Astrocyte of the cerebellum (primary cell): ENCODE results near the gene ADIPOR2.

Experiments used
- DNase-seq: peaks from one replicate; pipeline ENCODE4 v3.0.0-alpha.2; 2011; ENCODE audit warnings: low read depth
- H3K4me3 ChIP-seq: 2 replicates; pipeline ENCODE4 v1.5.1; 2011; ENCODE audit warnings: mild to moderate bottlenecking, low read depth, low read length, moderate library complexity
- in situ Hi-C: cut with HindIII; loops from 2 replicates; pipeline ENCODE4 v1.10.0; 2017; ENCODE audit warnings: low sequenced_read_pairs
- TF ChIP-seq, protein P1 (sequence below): IDR thresholded peaks from 2 replicates; pipeline ENCODE4 v1.5.1; 2012; ENCODE audit warnings: low read length, low read depth, moderate library complexity, mild to moderate bottlenecking; ENCODE audit errors: missing control alignments

ADIPOR2 gene

DNA sequence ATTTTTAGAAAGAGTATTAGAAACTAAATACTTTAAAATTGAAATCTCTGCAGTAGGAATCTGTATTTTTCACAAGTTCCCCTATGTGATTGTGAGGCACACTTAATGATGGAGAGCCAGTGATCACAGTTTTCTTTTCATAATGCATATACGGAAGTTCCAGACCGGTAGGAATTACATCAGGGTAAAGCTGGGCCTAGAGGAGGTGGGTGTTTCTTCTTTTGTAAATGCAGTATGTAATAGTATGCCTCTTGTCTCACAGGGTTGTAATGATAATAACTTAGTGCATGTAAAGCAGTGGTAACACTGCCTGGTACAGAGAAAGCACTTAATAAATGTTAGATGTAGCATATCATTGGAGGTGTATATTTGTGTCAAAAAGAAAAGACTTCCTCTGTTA is 72.3 kb downstream of the ADIPOR2 start:
- H3K4me3 ChIP-seq = no peak overlapping the region
- no peak for DNase-seq
- in situ Hi-C loops = no loop called here
- TF ChIP-seq, protein P1, sequence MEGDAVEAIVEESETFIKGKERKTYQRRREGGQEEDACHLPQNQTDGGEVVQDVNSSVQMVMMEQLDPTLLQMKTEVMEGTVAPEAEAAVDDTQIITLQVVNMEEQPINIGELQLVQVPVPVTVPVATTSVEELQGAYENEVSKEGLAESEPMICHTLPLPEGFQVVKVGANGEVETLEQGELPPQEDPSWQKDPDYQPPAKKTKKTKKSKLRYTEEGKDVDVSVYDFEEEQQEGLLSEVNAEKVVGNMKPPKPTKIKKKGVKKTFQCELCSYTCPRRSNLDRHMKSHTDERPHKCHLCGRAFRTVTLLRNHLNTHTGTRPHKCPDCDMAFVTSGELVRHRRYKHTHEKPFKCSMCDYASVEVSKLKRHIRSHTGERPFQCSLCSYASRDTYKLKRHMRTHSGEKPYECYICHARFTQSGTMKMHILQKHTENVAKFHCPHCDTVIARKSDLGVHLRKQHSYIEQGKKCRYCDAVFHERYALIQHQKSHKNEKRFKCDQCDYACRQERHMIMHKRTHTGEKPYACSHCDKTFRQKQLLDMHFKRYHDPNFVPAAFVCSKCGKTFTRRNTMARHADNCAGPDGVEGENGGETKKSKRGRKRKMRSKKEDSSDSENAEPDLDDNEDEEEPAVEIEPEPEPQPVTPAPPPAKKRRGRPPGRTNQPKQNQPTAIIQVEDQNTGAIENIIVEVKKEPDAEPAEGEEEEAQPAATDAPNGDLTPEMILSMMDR = no peak

DNA sequence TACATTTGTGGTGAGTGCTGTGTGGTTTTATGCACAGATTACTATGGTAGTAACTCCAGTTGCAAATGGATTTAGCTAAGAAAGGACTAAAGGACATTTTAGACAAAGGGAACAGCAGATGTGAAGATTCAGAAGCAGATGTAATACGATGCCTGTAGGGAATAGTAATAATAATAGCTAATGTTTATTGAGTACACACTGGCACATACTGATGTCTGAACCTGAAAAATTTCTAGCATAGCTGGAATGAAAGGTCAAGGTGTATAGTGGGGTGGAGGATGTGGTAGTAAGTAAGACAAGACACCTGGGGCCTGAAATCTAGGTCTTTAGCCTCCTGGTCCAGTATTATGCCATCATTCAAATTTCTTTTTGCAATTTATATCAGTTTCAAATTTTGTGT is 75.2 kb downstream of the ADIPOR2 start:
- in situ Hi-C loops = no loop called here
- TF ChIP-seq, protein P1 = no peak
- no peak for DNase-seq

DNA sequence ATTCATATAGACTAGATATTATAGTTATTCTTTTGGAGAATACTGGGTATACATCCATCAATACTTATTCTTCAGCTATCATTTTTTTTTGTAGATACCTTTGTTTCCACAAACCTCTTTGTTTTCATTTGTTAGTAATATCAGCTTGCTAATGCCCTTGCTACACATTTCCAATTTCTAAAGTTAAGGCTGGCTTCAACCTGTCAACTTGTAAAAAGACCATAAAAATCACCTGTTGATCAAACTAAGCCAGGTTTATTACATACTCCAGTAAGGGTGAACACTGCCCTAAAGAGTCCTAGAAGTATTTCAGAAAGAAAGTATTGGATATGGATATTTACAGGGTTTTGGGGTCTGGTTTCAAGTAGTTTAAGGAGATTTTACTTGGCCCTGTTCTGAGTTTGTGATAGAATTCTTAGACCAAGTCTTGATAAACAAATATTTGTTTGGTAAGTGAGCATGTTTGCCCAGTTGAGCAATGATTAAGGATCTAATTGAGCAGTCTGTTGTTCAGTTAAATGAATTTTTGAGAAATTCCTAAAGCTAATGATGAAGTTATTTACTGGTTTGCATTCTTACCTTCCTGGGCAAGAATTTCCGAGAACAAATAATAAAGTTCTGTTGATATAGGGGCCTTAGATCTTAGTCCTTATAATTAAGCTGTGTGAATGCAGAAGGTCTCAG is 76.7 kb downstream of the ADIPOR2 start:
- no peak for DNase-seq
- in situ Hi-C loops = no loop called here
- no peak overlapping the region for H3K4me3 ChIP-seq
- TF ChIP-seq, protein P1 = no peak

More for the DNA sequence above, 75.2 kb downstream of the ADIPOR2 start:
- no peak overlapping the region for H3K4me3 ChIP-seq

DNA sequence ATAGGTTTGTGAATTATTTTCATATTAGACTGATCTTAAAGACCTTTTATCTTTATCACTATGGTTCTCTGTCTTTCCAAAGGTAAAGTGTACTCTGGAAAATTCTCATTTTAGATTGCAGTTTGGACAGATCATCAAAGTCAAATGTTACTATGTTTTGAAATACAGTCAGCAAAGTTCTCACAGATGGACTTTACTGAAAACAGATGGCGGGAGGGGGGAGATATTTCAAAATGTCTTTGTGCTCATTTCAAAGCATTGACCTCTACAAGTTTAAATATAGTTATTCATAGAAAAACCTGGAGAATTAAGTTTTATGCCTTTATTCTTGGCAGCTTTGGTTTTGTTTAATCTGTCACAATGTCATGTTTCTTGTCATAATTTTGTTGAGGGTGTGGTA is 77.7 kb downstream of the ADIPOR2 start:
- in situ Hi-C loops = no loop called here
- DNase-seq = no peak
- H3K4me3 ChIP-seq = no peak overlapping the region
- TF ChIP-seq, protein P1 = no peak

DNA sequence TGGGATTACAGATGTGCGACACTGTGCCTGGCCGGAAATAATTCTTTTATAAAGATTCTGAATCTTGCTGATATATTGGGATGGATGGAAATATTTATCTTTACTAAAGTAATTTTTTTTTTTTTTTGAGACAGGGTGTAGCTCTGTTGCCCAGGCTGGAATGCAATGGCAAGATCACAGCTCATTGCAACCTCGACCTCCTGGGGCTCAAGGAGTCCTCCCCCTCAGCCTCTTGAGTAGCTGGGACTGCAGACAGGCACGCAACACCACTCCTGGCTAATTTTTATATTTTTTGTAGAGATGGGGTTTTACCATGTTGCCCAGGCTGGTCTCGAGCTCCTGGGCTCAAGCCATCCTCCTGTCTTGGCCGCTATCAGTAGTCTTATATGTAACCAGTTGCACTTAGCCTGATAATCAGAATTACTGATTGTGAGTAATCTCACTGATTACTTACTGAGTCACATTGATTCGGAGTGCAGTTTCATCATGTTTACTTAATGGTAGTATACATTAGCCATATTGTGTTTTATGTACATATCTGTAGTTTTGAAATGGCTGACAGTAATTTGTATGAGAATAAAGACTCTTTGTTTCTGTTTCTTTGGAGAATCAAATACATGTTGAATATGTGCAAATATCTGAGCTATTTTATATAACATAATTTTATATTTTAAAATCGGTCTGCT is 79.1 kb downstream of the ADIPOR2 start:
- H3K4me3 ChIP-seq = no peak overlapping the region
- TF ChIP-seq, protein P1 = no peak
- DNase-seq = no peak
- in situ Hi-C loops = no loop called here

DNA sequence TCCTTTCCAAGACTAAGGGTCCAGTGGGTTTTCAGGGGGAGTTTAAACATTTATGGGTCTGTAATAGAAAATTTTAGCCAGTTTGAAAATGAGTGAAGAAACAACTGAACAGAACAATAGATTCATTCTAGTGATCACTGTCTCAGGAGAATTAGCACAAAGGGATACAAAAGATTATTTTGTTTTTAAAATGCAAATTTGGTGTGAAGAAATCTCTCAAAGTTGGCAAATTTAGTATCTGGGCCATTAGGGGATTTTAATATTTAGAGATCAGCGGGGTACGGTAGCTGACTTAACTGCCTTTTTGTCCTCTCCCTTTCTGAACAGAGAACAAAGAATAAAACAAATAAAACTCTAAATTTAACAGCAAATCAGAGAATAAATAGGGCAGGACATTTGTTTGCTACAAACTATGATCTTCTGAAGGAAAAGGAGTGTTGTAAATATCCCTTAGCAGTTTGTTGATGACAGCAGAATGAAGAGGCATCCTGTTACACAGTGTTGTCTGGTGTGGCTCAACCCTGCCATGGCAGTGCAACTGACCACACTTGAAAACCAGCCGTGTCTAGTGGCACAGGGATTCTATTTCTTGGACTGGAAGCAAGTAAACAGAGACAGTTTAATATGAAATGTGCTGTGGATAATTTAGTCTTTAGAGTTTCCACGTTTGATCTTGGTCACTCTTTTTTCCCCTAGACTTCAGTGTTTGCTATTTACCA is 83.2 kb downstream of the ADIPOR2 start:
- TF ChIP-seq, protein P1 = no peak
- no peak for DNase-seq
- no peak overlapping the region for H3K4me3 ChIP-seq
- in situ Hi-C loops = no loop called here
